WTC11 (cell line): ENCODE measurements around the gene TSPO2. TPM values are rescaled to one million over a fixed set of nuclear protein-coding genes. Genes with fewer than 3 reads are reported as not detected.

Experiments
- ATAC-seq: fragments of 200-7000 bp; cut with Tn5 transposase; 2 replicates; pipeline ENCODE4 v1.10.0; 2021; ENCODE audit warnings: mild to moderate bottlenecking, moderate library complexity
- CTCF ChIA-PET: fragments of 300-600 bp; sonication (Branson Sonifier 250); formaldehyde crosslinking; loops from one replicate; lab custom pipeline; 2021; ENCODE audit warnings: antibody characterized with exemption; lab: Charles Lee
- POLR2A ChIA-PET: fragments of 350-600 bp; sonication (Branson Sonifier 250); formaldehyde crosslinking; loops from one replicate; lab custom pipeline; 2021; ENCODE audit warnings: antibody characterized with exemption; lab: Charles Lee
- DNase-seq: peaks from one replicate; pipeline ENCODE4 v3.0.0; 2021; ENCODE audit warnings: low spot score
- H3K27ac Mint-ChIP-seq: 2 replicates; pipeline ENCODE4 v1.8.0; 2021; ENCODE audit warnings: mixed read lengths
- H3K27me3 Mint-ChIP-seq: 2 replicates; pipeline ENCODE4 v1.8.0; 2021; ENCODE audit warnings: low read depth, mild to moderate bottlenecking, moderate library complexity, mixed read lengths
- H3K36me3 Mint-ChIP-seq: 2 replicates; pipeline ENCODE4 v1.8.0; 2021; ENCODE audit warnings: mixed read lengths
- H3K4me1 Mint-ChIP-seq: 2 replicates; pipeline ENCODE4 v1.8.0; 2022; ENCODE audit warnings: mixed read lengths
- H3K4me3 Mint-ChIP-seq: 2 replicates; pipeline ENCODE4 v1.8.0; 2021; ENCODE audit warnings: mild to moderate bottlenecking, moderate library complexity, mixed read lengths
- H3K9me3 Mint-ChIP-seq: 2 replicates; pipeline ENCODE4 v1.8.0; 2021; ENCODE audit warnings: mixed read lengths
- ATF6 ChIP-seq: sonication (generic); formaldehyde crosslinking; IDR thresholded peaks from 2 replicates; pipeline ENCODE4 v1.8.1; 2023; ENCODE audit warnings: mild to moderate bottlenecking, missing genetic modification reagents
- CBFB ChIP-seq: sonication (generic); formaldehyde crosslinking; IDR thresholded peaks from 2 replicates; pipeline ENCODE4 v1.8.1; 2022; ENCODE audit warnings: mild to moderate bottlenecking, low read depth, missing genetic modification reagents
- E2F1 ChIP-seq: sonication (generic); formaldehyde crosslinking; IDR thresholded peaks from 2 replicates; pipeline ENCODE4 v1.8.0; 2022; ENCODE audit warnings: mild to moderate bottlenecking, missing genetic modification reagents
- ESRRA ChIP-seq: sonication (generic); formaldehyde crosslinking; IDR thresholded peaks from 2 replicates; pipeline ENCODE4 v1.8.1; 2022; ENCODE audit warnings: mild to moderate bottlenecking, missing genetic modification reagents, borderline replicate concordance
- IRF1 ChIP-seq: sonication (generic); formaldehyde crosslinking; IDR thresholded peaks from 2 replicates; pipeline ENCODE4 v1.8.0; 2023; ENCODE audit warnings: missing genetic modification reagents
- JUN ChIP-seq: sonication (generic); formaldehyde crosslinking; IDR thresholded peaks from 2 replicates; pipeline ENCODE4 v1.8.0; 2023; ENCODE audit warnings: mild to moderate bottlenecking, missing genetic modification reagents
- MAX ChIP-seq: sonication (generic); formaldehyde crosslinking; IDR thresholded peaks from 2 replicates; pipeline ENCODE4 v1.8.0; 2022; ENCODE audit warnings: mild to moderate bottlenecking, missing genetic modification reagents
- NFATC4 ChIP-seq: fragments of 250-450 bp; sonication (Bioruptor Pico); IDR thresholded peaks from 2 replicates; pipeline ENCODE4 v1.9.0; 2021; ENCODE audit warnings: mild to moderate bottlenecking
- NR3C1 ChIP-seq: sonication (generic); formaldehyde crosslinking; conservative IDR thresholded peaks from 2 replicates; pipeline ENCODE4 v1.8.1; 2023; ENCODE audit warnings: low read depth, mild to moderate bottlenecking, missing genetic modification reagents
- OVOL2 ChIP-seq: fragments of 250-450 bp; sonication (Bioruptor Pico); IDR thresholded peaks from 2 replicates; pipeline ENCODE4 v1.9.0; 2021; ENCODE audit warnings: mild to moderate bottlenecking, borderline replicate concordance
- PRRX2 ChIP-seq: fragments of 250-450 bp; sonication (Bioruptor Pico); IDR thresholded peaks from 2 replicates; pipeline ENCODE4 v1.8.0; 2021; ENCODE audit warnings: mild to moderate bottlenecking
- RORB ChIP-seq: fragments of 250-450 bp; sonication (Bioruptor Pico); IDR thresholded peaks from 2 replicates; pipeline ENCODE4 v1.9.0; 2021; ENCODE audit warnings: mild to moderate bottlenecking
- ZNF281 ChIP-seq: sonication (generic); formaldehyde crosslinking; IDR thresholded peaks from 2 replicates; pipeline ENCODE4 v1.8.0; 2023; ENCODE audit warnings: mild to moderate bottlenecking, missing genetic modification reagents
- ZNF423 ChIP-seq: fragments of 250-450 bp; sonication (Bioruptor Pico); IDR thresholded peaks from 2 replicates; pipeline ENCODE4 v2.1.2; 2022; ENCODE audit warnings: mild to moderate bottlenecking, moderate library complexity
- ZSCAN18 ChIP-seq: fragments of 250-450 bp; sonication (Bioruptor Pico); IDR thresholded peaks from 2 replicates; pipeline ENCODE4 v2.1.2; 2022; ENCODE audit warnings: mild to moderate bottlenecking, moderate library complexity
- total RNA-seq: library from RNA; stranded (reverse); gene quantifications from 3 replicates; pipeline ENCODE4 v1.2.3, GENCODE V29; 2021
- TF ChIP-seq, protein P1 (sequence below): sonication (generic); formaldehyde crosslinking; IDR thresholded peaks from 2 replicates; pipeline ENCODE4 v1.8.1; 2022; ENCODE audit warnings: missing genetic modification reagents, borderline replicate concordance
- TF ChIP-seq, protein P2 (sequence below): sonication (generic); formaldehyde crosslinking; IDR thresholded peaks from 2 replicates; pipeline ENCODE4 v1.8.1; 2023; ENCODE audit warnings: mild to moderate bottlenecking, moderate library complexity, missing genetic modification reagents
- TF ChIP-seq, protein P3 (sequence below): sonication (generic); formaldehyde crosslinking; IDR thresholded peaks from 2 replicates; pipeline ENCODE4 v1.8.1; 2022; ENCODE audit warnings: low read depth, missing genetic modification reagents, borderline replicate concordance

Gene TSPO2
- total RNA-seq, 1 experiment from 2014 or later, result not detected

DNA sequence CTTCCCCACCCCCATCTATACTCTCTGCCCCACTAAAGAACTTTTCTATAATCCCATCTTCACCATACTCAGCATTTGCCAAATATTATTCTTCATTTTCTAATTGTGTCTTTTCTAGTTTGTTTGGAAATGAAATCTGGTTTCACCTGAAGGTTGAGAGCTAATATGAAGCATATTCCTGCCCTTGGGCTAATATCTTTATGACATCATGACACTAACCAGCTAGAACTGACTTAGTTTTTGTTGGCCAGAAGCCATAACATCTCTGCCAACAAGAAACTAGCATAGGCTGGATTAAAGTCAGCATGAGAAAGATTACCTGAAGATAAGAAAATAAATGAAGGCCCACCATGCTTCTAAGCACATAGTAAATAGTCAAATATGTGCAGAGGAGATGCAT is 20.0 kb upstream of the TSPO2 start:
- Mint-ChIP-seq H3K27ac (no peak overlapping the region), H3K9me3 (peaks cover 8% of the 10 kb centered on the region), H3K4me3 (no peak overlapping the region), H3K36me3 (0 out of 2 replicates have a peak, but pooled peaks cover 3% of the 10 kb centered on the region), H3K4me1 (peaks cover 9% of the 10 kb centered on the region), H3K27me3 (peaks cover 3% of the 10 kb centered on the region; the same call in 1 of the 2 replicates)
- DNase-seq (no peak), ATAC-seq (no peak)
- POLR2A ChIA-PET, result no interaction called here
- TF ChIP-seq MAX (CRISPR knock-in tag), result no peak
- no peak for TF ChIP-seq RORB (CRISPR knock-in tag)
- TF ChIP-seq, protein P1, sequence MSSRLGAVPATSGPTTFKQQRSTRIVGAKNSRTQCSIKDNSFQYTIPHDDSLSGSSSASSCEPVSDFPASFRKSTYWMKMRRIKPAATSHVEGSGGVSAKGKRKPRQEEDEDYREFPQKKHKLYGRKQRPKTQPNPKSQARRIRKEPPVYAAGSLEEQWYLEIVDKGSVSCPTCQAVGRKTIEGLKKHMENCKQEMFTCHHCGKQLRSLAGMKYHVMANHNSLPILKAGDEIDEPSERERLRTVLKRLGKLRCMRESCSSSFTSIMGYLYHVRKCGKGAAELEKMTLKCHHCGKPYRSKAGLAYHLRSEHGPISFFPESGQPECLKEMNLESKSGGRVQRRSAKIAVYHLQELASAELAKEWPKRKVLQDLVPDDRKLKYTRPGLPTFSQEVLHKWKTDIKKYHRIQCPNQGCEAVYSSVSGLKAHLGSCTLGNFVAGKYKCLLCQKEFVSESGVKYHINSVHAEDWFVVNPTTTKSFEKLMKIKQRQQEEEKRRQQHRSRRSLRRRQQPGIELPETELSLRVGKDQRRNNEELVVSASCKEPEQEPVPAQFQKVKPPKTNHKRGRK, result no peak
- no peak for TF ChIP-seq NR3C1 (CRISPR knock-in tag)
- no peak for TF ChIP-seq IRF1
- TF ChIP-seq ZNF423 (CRISPR knock-in tag), result no peak
- TF ChIP-seq E2F1, result no peak
- no peak for TF ChIP-seq ATF6 (CRISPR knock-in tag)
- TF ChIP-seq, protein P2, sequence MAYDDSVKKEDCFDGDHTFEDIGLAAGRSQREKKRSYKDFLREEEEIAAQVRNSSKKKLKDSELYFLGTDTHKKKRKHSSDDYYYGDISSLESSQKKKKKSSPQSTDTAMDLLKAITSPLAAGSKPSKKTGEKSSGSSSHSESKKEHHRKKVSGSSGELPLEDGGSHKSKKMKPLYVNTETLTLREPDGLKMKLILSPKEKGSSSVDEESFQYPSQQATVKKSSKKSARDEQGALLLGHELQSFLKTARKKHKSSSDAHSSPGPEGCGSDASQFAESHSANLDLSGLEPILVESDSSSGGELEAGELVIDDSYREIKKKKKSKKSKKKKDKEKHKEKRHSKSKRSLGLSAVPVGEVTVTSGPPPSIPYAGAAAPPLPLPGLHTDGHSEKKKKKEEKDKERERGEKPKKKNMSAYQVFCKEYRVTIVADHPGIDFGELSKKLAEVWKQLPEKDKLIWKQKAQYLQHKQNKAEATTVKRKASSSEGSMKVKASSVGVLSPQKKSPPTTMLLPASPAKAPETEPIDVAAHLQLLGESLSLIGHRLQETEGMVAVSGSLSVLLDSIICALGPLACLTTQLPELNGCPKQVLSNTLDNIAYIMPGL (CRISPR knock-in tag), result no peak
- no peak for TF ChIP-seq ZNF281
- TF ChIP-seq PRRX2 (CRISPR knock-in tag), result no peak
- TF ChIP-seq NFATC4, result no peak
- TF ChIP-seq OVOL2 (CRISPR knock-in tag), result no peak
- CTCF ChIA-PET, result interaction anchor here (1.0 kb wide), 1 partner anchor 22 kb away, joined by 4 read pairs; no protein-coding TSS in a partner anchor

GRCh38 chr6:41023114-41023513 is 19.2 kb upstream of the TSPO2 start:
- no peak overlapping the region for H3K27ac Mint-ChIP-seq
- no peak overlapping the region for H3K4me3 Mint-ChIP-seq
- peaks cover 3% of the 10 kb centered on the region; the same call in 1 of the 2 replicates for H3K27me3 Mint-ChIP-seq
- H3K4me1 Mint-ChIP-seq, result peaks cover 14% of the 10 kb centered on the region
- H3K36me3 Mint-ChIP-seq, result 0 out of 2 replicates have a peak, but pooled peaks cover 3% of the 10 kb centered on the region
- ChIA-PET POLR2A (no interaction called here), CTCF (interaction anchor here (0.9 to 1.1 kb wide), 3 partner anchors 16 to 129 kb away, joined by 3 to 5 read pairs (median 4); partner anchors contain the start of gene UNC5CL)
- ATAC-seq (no peak), DNase-seq (no peak)
- peaks cover 8% of the 10 kb centered on the region for H3K9me3 Mint-ChIP-seq
- TF ChIP-seq, protein P3, sequence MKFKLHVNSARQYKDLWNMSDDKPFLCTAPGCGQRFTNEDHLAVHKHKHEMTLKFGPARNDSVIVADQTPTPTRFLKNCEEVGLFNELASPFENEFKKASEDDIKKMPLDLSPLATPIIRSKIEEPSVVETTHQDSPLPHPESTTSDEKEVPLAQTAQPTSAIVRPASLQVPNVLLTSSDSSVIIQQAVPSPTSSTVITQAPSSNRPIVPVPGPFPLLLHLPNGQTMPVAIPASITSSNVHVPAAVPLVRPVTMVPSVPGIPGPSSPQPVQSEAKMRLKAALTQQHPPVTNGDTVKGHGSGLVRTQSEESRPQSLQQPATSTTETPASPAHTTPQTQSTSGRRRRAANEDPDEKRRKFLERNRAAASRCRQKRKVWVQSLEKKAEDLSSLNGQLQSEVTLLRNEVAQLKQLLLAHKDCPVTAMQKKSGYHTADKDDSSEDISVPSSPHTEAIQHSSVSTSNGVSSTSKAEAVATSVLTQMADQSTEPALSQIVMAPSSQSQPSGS (CRISPR knock-in tag), result no peak
- TF ChIP-seq ESRRA (no peak), E2F1 (no peak), JUN (CRISPR knock-in tag) (no peak), ZSCAN18 (no peak), CBFB (CRISPR knock-in tag) (no peak)
- TF ChIP-seq, protein P2 (CRISPR knock-in tag), result no peak
